A673 (cell line): Measurements from ENCODE around the gene COA1.

ENCODE experiments used
- EZH2 ChIP-seq: fragments of 200-600 bp; sonication (generic); IDR thresholded peaks from 2 replicates; pipeline ENCODE4 v1.6.1; 2017; ENCODE audit warnings: borderline replicate concordance, low read depth, mild to moderate bottlenecking, mixed read lengths, antibody characterized with exemption, low read length; ENCODE audit not compliant: poor library complexity, severe bottlenecking
- TF ChIP-seq, protein P1 (sequence below): fragments of 300-800, 200-600 bp; sonication (generic); conservative IDR thresholded peaks from 2 replicates; pipeline ENCODE4 v1.5.1; 2017; ENCODE audit warnings: low read depth, mild to moderate bottlenecking, antibody characterized with exemption, low read length, moderate library complexity, mixed read lengths

DNA sequence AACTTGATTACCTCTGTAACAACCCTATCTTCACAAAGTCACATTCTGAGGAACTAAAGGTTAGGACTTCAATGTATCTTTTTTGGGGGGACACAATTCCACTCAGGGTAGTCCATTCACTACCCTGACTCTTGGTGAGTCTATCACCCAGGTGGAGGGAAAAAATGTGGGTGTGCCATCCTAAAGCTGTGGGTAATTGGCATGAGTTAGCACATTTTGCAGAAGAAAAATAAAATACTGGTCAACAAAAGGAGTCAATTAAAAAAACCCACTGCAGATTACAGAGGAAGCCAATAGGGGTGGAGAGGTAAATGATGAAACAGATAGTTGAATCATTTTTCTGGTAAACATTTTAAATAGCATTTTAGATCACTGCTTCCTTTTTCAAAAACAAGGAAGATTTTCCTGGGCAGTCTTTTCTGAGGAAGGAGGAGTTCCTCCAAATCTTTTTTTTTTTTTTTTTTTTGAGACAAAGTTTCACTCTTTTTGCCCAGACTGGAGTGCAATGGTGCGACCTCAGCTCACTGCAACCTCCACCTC, 24.0 kb upstream of the COA1 start:
- TF ChIP-seq EZH2: no peak
- TF ChIP-seq, protein P1, sequence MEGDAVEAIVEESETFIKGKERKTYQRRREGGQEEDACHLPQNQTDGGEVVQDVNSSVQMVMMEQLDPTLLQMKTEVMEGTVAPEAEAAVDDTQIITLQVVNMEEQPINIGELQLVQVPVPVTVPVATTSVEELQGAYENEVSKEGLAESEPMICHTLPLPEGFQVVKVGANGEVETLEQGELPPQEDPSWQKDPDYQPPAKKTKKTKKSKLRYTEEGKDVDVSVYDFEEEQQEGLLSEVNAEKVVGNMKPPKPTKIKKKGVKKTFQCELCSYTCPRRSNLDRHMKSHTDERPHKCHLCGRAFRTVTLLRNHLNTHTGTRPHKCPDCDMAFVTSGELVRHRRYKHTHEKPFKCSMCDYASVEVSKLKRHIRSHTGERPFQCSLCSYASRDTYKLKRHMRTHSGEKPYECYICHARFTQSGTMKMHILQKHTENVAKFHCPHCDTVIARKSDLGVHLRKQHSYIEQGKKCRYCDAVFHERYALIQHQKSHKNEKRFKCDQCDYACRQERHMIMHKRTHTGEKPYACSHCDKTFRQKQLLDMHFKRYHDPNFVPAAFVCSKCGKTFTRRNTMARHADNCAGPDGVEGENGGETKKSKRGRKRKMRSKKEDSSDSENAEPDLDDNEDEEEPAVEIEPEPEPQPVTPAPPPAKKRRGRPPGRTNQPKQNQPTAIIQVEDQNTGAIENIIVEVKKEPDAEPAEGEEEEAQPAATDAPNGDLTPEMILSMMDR: no peak
